Loucy (cell line): ENCODE measurements around the gene ATG4A.

Source experiments
- CTCF ChIP-seq: fragments of 200-600 bp; sonication (generic); conservative IDR thresholded peaks from 2 replicates; pipeline ENCODE4 v1.5.1; 2014; ENCODE audit warnings: mild to moderate bottlenecking, antibody characterized with exemption, low read length
- EZH2phosphoT487 ChIP-seq: fragments of 200-600 bp; IDR thresholded peaks from 2 replicates; pipeline ENCODE4 v1.6.1; 2018; ENCODE audit warnings: antibody characterized with exemption, mild to moderate bottlenecking, moderate library complexity, borderline replicate concordance

DNA sequence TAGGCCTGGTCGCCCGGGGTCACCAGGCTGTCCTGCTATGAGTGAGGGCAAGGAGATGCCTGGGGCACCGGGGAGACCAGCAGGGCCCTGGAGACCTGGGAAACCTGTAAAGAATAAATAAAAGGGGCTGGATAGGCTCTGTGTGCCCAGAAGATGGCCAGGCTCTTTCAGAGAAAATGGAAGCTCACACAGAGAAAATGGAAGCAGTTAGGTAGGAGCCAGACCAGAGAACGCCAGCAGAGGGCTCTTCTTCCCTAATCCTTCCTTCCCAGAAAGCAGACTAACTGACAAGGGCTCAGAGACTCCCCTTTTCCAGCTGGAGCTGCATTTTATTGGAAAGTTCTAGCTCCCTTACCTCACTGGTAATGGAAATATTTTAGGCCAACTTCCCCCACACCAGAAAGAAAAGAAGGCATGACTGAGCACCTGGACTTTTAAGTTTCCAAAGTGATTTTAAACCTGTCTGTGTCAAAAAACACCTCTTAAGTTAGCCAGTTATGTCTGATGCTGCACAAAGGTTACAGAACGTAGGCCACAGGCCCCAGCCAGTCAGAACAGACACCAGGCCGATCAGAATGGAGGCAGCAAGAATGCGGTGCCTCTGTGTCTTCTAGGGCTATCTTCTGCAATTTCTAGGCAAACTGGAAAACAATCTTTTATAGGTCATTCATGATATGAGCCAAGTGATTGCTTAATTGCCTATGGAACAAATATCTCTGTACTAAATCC is 74.0 kb downstream of the ATG4A start:
- TF ChIP-seq CTCF (peak; percentile 24; the same call in 1 of the 2 replicates), EZH2phosphoT487 (no peak)
